Subcutaneous abdominal adipose tissue (tissue), 5 donors: ENCODE results near the gene PDZD2.

Source experiments
- H3K27ac ChIP-seq: one replicate; pipeline ENCODE4 v1.7.0; 2013; ENCODE audit warnings: low read depth, mild to moderate bottlenecking, inconsistent platforms, low read length, moderate library complexity
- H3K27me3 ChIP-seq, 5 donors: one replicate each; pipeline ENCODE4 v1.7.0; 2013; ENCODE audit warnings: low read length in 5 of 5, inconsistent platforms in 1 of 5; ENCODE audit not compliant: control insufficient read depth in 5 of 5, insufficient read depth in 4 of 5
- H3K36me3 ChIP-seq, 5 donors: one replicate each; pipeline ENCODE4 v1.7.0; 2013; ENCODE audit warnings: low read length in 5 of 5; ENCODE audit not compliant: control insufficient read depth in 5 of 5, insufficient read depth in 5 of 5
- H3K4me1 ChIP-seq, 5 donors: one replicate each; pipeline ENCODE4 v1.7.0; 2013; ENCODE audit warnings: low read length in 5 of 5, mild to moderate bottlenecking in 3 of 5, moderate library complexity in 1 of 5; ENCODE audit not compliant: control insufficient read depth in 5 of 5, insufficient read depth in 5 of 5
- H3K4me3 ChIP-seq, 5 donors: one replicate each; pipeline ENCODE4 v1.7.0; 2013; ENCODE audit warnings: low read length in 5 of 5, low read depth in 1 of 5
- H3K9ac ChIP-seq, 5 donors: one replicate each; pipeline ENCODE4 v1.7.0; 2013; ENCODE audit warnings: low read length in 5 of 5, mild to moderate bottlenecking in 4 of 5, moderate library complexity in 3 of 5
- H3K9me3 ChIP-seq, 5 donors: one replicate each; pipeline ENCODE4 v1.7.0; 2013; ENCODE audit warnings: low read length in 5 of 5; ENCODE audit not compliant: control insufficient read depth in 5 of 5
- donor health status: healthy.
- donor health status: healthy.
- donor health status: healthy.
- donor health status: healthy.
- donor health status: healthy.

The PDZD2 gene

DNA sequence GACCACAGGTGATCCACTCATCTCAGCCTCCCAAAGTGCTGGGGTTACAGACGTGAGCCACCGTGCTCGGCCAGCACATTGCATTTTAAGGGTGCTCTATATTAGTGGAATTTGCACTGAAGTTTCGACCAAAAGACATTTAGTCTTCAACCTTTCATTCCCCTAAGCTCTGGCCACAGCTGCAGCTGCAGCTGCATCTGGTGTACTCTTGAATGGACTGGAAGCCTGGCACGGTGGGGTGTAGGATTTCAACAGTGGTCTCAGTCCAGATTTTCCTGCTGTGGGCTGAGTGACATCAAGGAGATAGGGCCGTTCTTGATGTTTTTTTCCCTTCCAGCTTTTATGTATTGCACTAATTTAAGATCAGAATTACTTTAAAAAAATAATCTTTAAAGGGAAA lies 255.2 kb downstream of the PDZD2 start:
- Histone ChIP-seq H3K4me3 (no peak overlapping the region), H3K27ac (no peak overlapping the region), H3K36me3 (no peaks in the 10 kb centered on the region), H3K27me3 (no peaks in the 10 kb centered on the region), H3K4me1 (peaks cover 4 to 36% (median 22%) of the 10 kb centered on the region in 5 donors), H3K9ac (no peak overlapping the region), H3K9me3 (no peaks in the 10 kb centered on the region)

DNA sequence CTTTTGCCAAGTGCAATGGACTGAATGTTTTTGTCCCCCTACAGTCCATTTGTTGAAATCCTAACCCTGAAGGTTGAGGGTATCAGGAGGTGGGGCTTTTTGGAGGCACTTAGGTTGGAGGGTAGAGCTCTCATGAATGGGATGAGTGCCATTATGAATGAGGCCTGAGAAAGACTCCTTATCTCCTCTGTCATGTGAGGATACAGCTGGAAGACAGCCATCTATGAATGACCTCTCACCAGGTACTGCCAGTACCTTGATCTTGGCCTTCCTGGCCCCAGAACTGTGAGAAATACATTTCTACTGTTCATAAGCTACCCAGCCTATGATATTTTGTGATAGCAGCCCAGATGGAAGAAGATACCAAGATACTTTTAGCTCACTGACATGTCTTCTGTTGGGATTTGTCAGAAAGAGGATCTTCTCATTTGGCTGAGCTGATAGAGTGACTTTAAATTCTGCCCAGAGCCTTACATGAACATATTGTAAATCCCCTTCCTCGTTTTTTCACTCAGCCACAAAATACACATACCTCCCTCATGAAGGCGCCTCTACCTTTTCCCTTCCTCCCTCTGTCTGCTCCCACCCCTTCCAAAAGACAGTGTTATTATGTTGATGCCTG lies 256.4 kb downstream of the PDZD2 start:
- Histone ChIP-seq H3K36me3 (no peaks in the 10 kb centered on the region), H3K9ac (peak overlapping the region in 1 of 5 donors; percentile 45), H3K9me3 (no peaks in the 10 kb centered on the region), H3K4me1 (peaks cover 1 to 24% (median 10%) of the 10 kb centered on the region in 5 donors), H3K27ac (no peak overlapping the region), H3K4me3 (no peak overlapping the region), H3K27me3 (no peaks in the 10 kb centered on the region)

- no peak overlapping the region for H3K9ac ChIP-seq
- H3K27me3 ChIP-seq: no peaks in the 10 kb centered on the region
Measured at GRCh38 chr5:31898036-31898632, 259.2 kb downstream of the PDZD2 start.

DNA sequence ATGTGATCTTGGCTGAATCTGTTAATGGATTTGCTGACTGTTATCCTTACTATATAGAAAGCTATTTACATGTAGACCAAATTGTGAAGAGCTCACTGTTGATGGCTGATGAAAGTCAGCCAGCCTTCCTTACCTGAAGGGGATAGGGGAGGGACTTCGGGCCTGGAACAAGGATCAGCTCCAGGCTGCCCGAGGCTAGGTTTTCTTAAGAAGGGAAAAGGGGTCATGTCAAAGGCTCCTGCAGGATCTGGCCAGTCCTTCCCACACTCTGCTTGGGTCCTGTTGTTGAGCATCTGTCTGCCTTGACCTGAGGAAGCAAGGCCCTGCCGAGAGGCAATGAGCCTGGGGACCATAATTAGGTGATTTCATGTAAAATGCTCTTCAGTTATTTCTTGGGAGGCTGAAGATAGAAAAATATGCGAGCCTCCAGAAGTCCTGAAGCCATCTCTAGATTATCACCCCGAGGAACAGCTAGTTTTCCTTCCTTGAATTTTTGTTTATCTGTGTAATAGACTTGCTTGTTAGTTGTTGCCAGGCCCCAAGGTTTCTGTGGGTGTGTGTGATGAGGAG lies 261.4 kb downstream of the PDZD2 start:
- Histone ChIP-seq H3K9me3 (no peaks in the 10 kb centered on the region), H3K9ac (no peak overlapping the region), H3K27me3 (no peaks in the 10 kb centered on the region), H3K4me3 (no peak overlapping the region), H3K36me3 (no peaks in the 10 kb centered on the region), H3K4me1 (peaks cover 0 to 11% (median 1%) of the 10 kb centered on the region in 5 donors), H3K27ac (no peak overlapping the region)

More at GRCh38 chr5:31898036-31898632, 259.2 kb downstream of the PDZD2 start:
- peaks cover 0 to 15% (median 3%) of the 10 kb centered on the region in 5 donors for H3K4me1 ChIP-seq
- no peak overlapping the region for H3K4me3 ChIP-seq
- no peaks in the 10 kb centered on the region for H3K36me3 ChIP-seq
- H3K9me3 ChIP-seq: no peaks in the 10 kb centered on the region
- H3K27ac ChIP-seq: no peak overlapping the region

DNA sequence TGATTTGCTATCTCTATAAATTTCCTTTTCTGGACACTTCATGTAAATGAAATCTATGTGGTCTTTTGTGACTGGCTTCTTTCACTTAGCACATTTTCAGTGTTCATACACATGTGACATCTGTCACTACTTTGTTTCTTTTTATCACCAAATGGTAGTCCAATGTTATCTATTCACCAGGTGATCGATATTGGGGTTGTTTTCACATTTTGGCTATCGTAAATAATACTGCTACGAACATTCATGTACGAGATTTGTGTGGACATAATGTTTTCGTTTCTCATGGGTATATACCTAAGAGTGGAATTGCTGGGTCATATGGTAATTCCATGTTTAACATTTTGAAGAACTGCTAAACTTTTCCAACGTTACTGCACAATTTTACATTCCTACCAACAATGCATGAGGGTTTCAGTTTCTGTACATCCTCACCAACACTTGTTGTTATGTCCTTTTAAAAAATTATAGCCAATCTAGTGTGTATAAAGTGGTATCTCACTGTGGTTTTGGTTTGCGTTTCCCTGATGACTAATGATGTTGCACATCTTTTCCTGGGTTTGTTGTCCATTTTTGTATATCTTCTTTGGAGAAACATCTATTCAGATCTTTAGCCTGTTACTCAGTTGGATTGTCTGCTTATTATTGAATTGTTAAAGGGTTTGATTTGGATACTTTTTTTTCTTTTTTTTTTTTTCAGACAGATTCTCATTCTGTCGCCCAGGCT lies 263.0 kb downstream of the PDZD2 start:
- no peaks in the 10 kb centered on the region for H3K36me3 ChIP-seq
- H3K4me1 ChIP-seq: peaks cover 0 to 1% (median 0%) of the 10 kb centered on the region in 5 donors
- H3K27ac ChIP-seq: no peak overlapping the region
- no peaks in the 10 kb centered on the region for H3K27me3 ChIP-seq
- H3K4me3 ChIP-seq: no peak overlapping the region
- no peak overlapping the region for H3K9ac ChIP-seq
- H3K9me3 ChIP-seq: no peaks in the 10 kb centered on the region

GRCh38 chr5:31908396-31908795 lies 269.5 kb downstream of the PDZD2 start:
- Histone ChIP-seq H3K9me3 (no peaks in the 10 kb centered on the region), H3K27me3 (no peaks in the 10 kb centered on the region), H3K36me3 (no peaks in the 10 kb centered on the region), H3K4me1 (peaks cover 0 to 9% (median 5%) of the 10 kb centered on the region in 5 donors), H3K4me3 (no peak overlapping the region), H3K9ac (no peak overlapping the region), H3K27ac (no peak overlapping the region)

DNA sequence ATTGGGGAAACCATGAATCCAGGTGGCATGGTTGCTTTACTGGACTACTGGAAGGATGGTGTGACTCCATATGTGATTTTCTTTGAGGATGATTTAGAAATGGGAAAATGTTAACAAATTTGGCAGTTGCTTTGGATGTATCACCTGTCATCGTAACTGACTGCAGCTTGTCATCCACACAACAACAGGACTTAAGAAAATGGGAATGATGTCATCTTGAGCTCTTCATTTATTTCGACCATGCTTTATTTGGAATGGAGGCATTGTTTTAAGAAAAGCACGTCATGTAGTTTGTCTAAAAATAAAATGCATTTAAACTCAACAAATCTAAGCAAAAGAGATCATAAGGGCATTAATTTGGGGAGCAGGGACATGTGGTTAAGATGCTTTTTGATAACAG lies 270.1 kb downstream of the PDZD2 start:
- no peaks in the 10 kb centered on the region for H3K36me3 ChIP-seq
- no peaks in the 10 kb centered on the region for H3K27me3 ChIP-seq
- H3K4me1 ChIP-seq: peaks cover 0 to 16% (median 12%) of the 10 kb centered on the region in 5 donors
- no peak overlapping the region for H3K27ac ChIP-seq
- H3K9ac ChIP-seq: no peak overlapping the region
- no peaks in the 10 kb centered on the region for H3K9me3 ChIP-seq
- H3K4me3 ChIP-seq: no peak overlapping the region

DNA sequence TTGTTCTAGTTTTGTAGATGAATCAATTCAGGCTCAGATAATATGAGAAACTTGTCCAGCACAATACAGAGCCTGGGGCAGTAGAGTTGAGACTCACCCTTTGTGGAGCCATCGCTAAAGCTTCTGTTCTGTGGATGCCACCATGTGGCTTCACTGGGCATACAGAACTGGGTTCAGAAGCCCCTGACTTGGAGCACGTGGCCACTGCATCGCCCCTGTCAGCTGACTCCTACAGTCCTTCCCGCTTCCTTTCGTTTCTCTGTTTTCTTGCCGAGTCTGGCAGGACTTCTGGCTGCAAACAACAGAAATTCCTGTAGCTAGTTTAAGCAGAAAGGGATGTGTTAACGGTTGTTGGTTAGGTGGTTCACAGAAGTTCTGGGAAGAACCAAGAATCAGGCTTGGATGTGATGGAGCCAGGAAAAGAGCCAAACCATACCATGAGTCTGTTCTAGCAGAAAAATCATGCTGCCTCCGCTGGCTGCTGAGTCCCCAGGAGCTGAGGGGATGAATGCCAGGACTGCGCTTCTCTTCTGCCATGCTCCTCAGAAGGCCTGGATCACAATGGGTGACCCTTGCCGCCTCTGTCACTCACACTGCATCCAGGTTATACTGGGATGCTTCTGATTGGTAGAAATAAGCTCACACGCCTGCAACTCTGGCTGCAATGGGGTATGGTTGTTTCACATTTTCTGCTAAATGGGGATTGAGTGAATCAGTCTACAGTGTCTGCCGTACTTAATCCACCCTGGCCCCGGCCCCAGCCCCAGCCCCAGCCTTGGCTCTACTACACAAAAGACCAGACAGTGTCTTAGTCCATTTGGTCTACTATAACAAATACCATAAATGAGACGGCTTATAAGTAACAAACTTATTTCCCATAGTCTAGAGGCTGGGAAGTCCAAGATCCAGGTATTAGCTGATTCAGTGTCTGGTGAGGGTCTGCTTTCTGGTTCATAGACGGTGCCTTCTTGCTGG lies 272.6 kb downstream of the PDZD2 start:
- Histone ChIP-seq H3K4me3 (no peak overlapping the region), H3K9ac (no peak overlapping the region), H3K9me3 (no peaks in the 10 kb centered on the region), H3K27ac (peak overlapping the region; percentile 57), H3K27me3 (no peaks in the 10 kb centered on the region), H3K36me3 (no peaks in the 10 kb centered on the region), H3K4me1 (peaks cover 0 to 24% (median 21%) of the 10 kb centered on the region in 5 donors)

DNA sequence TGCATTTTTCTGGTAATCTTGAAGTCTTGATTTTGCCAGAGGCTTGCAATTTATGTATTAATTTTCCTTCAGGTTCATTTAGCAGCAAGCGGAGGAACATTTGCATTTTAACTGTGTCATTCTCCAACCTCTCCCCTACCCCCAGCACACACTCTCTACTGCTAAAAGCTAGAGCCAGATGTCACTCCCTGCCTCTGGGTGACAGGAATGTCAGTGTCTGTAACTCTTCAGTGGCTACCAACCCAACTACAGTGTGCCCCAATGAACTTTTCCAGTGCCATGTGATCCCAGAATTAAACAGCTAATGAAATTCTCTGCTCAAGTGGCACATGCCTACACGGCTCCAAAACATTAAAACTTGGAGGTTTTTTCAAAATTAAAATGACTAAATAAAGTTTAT lies 274.9 kb downstream of the PDZD2 start:
- no peaks in the 10 kb centered on the region for H3K27me3 ChIP-seq
- H3K9ac ChIP-seq: no peak overlapping the region
- H3K27ac ChIP-seq: peak overlapping the region; percentile 67
- no peaks in the 10 kb centered on the region for H3K36me3 ChIP-seq
- H3K4me3 ChIP-seq: no peak overlapping the region
- H3K4me1 ChIP-seq: peaks cover 0 to 35% (median 33%) of the 10 kb centered on the region in 5 donors
- no peaks in the 10 kb centered on the region for H3K9me3 ChIP-seq
